HCT116 (cell line): Measurements from ENCODE around the gene COPG2.

Experiments used
- EZH2 ChIP-seq: fragments of 200-600 bp; sonication (generic); IDR thresholded peaks from 2 replicates; pipeline ENCODE4 v1.6.1; 2017; ENCODE audit warnings: antibody characterized with exemption, mixed run types
- POLR2A ChIP-seq: IDR thresholded peaks from 2 replicates; pipeline ENCODE4 v1.7.0; 2011; ENCODE audit warnings: borderline replicate concordance; ENCODE audit not compliant: insufficient read depth, insufficient read length; ENCODE audit errors: extremely low read depth
- SP1 ChIP-seq: IDR thresholded peaks from 2 replicates; pipeline ENCODE4 v1.6.1; 2012; ENCODE audit warnings: low read depth

DNA sequence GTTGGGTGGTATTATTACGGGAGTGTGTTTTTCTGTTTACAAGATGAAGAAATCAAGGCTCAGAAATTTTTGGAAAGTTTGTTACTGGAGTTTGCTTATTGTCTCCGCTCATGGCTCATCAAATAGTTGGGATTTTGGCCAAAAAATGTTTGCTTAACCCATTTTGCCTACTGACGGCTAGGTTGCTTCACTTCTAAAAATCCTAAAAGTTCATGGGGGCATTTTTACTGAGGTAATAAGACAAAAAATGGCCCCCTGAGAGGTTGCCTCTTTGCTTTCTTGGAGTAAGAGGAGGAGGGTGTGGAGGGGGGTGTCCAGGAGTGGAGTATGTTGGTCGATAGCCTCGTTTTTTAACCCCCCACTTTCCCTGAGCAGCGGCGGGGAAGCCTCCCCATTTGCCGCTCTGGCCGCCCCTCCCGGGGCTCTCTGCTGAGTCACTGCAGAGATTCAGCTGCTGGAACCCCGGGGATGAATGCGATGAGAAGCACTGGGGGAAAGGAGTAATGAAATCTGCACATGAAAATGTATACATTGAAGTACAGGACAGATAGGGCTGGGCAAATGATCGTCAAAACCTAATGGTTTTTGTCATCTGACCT, 175.2 kb downstream of the COPG2 start:
- no peak for TF ChIP-seq EZH2
- TF ChIP-seq POLR2A, result no peak
- TF ChIP-seq SP1, result no peak
